SK-N-MC (cell line): ENCODE measurements around the gene MAGI2.

Source experiments
- EZH2 ChIP-seq: fragments of 200-600 bp; sonication (generic); IDR thresholded peaks from one replicate; pipeline ENCODE4 v1.6.1; 2017; ENCODE audit warnings: antibody characterized with exemption
- FOXP2 ChIP-seq: optimal IDR thresholded peaks from 2 replicates; pipeline ENCODE3; 2011; ENCODE audit warnings: mild to moderate bottlenecking, moderate library complexity; ENCODE audit not compliant: insufficient read depth; ENCODE audit errors: extremely low read length, control extremely low read depth
- POLR2AphosphoS5 ChIP-seq: IDR thresholded peaks from 2 replicates; pipeline ENCODE4 v1.6.1; 2012; ENCODE audit warnings: mild to moderate bottlenecking, low read depth, low read length, borderline replicate concordance

GRCh38 chr7:79353720-79354468 is 99.6 kb downstream of the MAGI2 start:
- TF ChIP-seq EZH2 (no peak), POLR2AphosphoS5 (no peak), FOXP2 (no peak)
